Endothelial cell (in vitro differentiated cells): ENCODE data around the gene FCHSD2. TPM values are rescaled to one million over a fixed set of nuclear protein-coding genes. Genes with fewer than 3 reads are reported as not detected.

Source experiments
- DNase-seq: peaks from one replicate; pipeline ENCODE4 v3.0.0; 2021; ENCODE audit warnings: low spot score
- H3K27ac Mint-ChIP-seq: one replicate; pipeline ENCODE4 v1.8.0; 2021; ENCODE audit warnings: mixed read lengths, inconsistent platforms; ENCODE audit not compliant: unreplicated experiment
- H3K27me3 Mint-ChIP-seq: one replicate; pipeline ENCODE4 v1.8.0; 2021; ENCODE audit warnings: mild to moderate bottlenecking, moderate library complexity, mixed read lengths, inconsistent platforms; ENCODE audit not compliant: unreplicated experiment
- H3K36me3 Mint-ChIP-seq: one replicate; pipeline ENCODE4 v1.8.0; 2021; ENCODE audit warnings: mild to moderate bottlenecking, low read depth, mixed read lengths, inconsistent platforms; ENCODE audit not compliant: unreplicated experiment
- H3K4me1 Mint-ChIP-seq: one replicate; pipeline ENCODE4 v1.8.0; 2021; ENCODE audit warnings: mild to moderate bottlenecking, mixed read lengths, inconsistent platforms; ENCODE audit not compliant: unreplicated experiment
- H3K4me3 Mint-ChIP-seq: one replicate; pipeline ENCODE4 v1.8.0; 2021; ENCODE audit warnings: mild to moderate bottlenecking, mixed read lengths, inconsistent platforms; ENCODE audit not compliant: unreplicated experiment
- H3K9me3 Mint-ChIP-seq: one replicate; pipeline ENCODE4 v1.8.0; 2021; ENCODE audit warnings: mixed read lengths, inconsistent platforms; ENCODE audit not compliant: unreplicated experiment
- CTCF ChIP-seq: fragments of 200-600 bp; sonication (generic); IDR thresholded peaks from one replicate; pipeline ENCODE4 v1.5.0; 2021; ENCODE audit warnings: antibody characterized with exemption; ENCODE audit not compliant: unreplicated experiment
- total RNA-seq: library from RNA; stranded (reverse); fragmentation: NEBNext Ultra II Directional; extraction: Animal tissue kit (Norgen Biotek cat#: 25700); gene quantifications from one replicate; pipeline ENCODE4 v1.2.1, GENCODE V29; 2021; ENCODE audit not compliant: unreplicated experiment

FCHSD2 gene
- total RNA-seq, 1 donor from 2014 or later: 45.3 TPM

GRCh38 chr11:72899238-72899637 lies 242.9 kb downstream of the FCHSD2 start:
- Mint-ChIP-seq H3K27me3 (no peaks in the 10 kb centered on the region), H3K4me1 (no peaks in the 10 kb centered on the region), H3K36me3 (peaks cover 2% of the 10 kb centered on the region)

GRCh38 chr11:72897506-72897905 lies 244.6 kb downstream of the FCHSD2 start:
- Mint-ChIP-seq H3K27me3 (no peaks in the 10 kb centered on the region), H3K9me3 (no peaks in the 10 kb centered on the region), H3K36me3 (peaks cover 2% of the 10 kb centered on the region), H3K4me1 (no peaks in the 10 kb centered on the region), H3K4me3 (no peak overlapping the region), H3K27ac (no peak overlapping the region)
- no peak for DNase-seq
- TF ChIP-seq CTCF: no peak

More at GRCh38 chr11:72899238-72899637, 242.9 kb downstream of the FCHSD2 start:
- Mint-ChIP-seq H3K9me3 (no peaks in the 10 kb centered on the region), H3K4me3 (no peak overlapping the region), H3K27ac (no peak overlapping the region)
- TF ChIP-seq CTCF: no peak
- no peak for DNase-seq

- no peak for TF ChIP-seq CTCF
Observed at GRCh38 chr11:72896431-72896830, 245.7 kb downstream of the FCHSD2 start.

GRCh38 chr11:72890881-72891280 lies 251.2 kb downstream of the FCHSD2 start:
- H3K36me3 Mint-ChIP-seq: peaks cover 13% of the 10 kb centered on the region
- H3K9me3 Mint-ChIP-seq: no peaks in the 10 kb centered on the region
- H3K4me3 Mint-ChIP-seq: no peak overlapping the region
- no peak for DNase-seq
- H3K4me1 Mint-ChIP-seq: no peaks in the 10 kb centered on the region
- H3K27ac Mint-ChIP-seq: no peak overlapping the region
- no peak for TF ChIP-seq CTCF
- no peaks in the 10 kb centered on the region for H3K27me3 Mint-ChIP-seq

More at GRCh38 chr11:72896431-72896830, 245.7 kb downstream of the FCHSD2 start:
- Mint-ChIP-seq H3K27ac (no peak overlapping the region), H3K9me3 (no peaks in the 10 kb centered on the region), H3K4me3 (no peak overlapping the region), H3K27me3 (no peaks in the 10 kb centered on the region), H3K4me1 (no peaks in the 10 kb centered on the region), H3K36me3 (peaks cover 2% of the 10 kb centered on the region)
- no peak for DNase-seq

- no peak for DNase-seq
- Mint-ChIP-seq H3K4me3 (no peak overlapping the region), H3K4me1 (no peaks in the 10 kb centered on the region), H3K27me3 (peaks cover 2% of the 10 kb centered on the region), H3K27ac (no peak overlapping the region), H3K36me3 (peaks cover 14% of the 10 kb centered on the region), H3K9me3 (no peaks in the 10 kb centered on the region)
- no peak for TF ChIP-seq CTCF
Observed at GRCh38 chr11:72886619-72887018, 255.5 kb downstream of the FCHSD2 start.
